ENCODE results near the gene SYTL2.

The SYTL2 gene

DNA sequence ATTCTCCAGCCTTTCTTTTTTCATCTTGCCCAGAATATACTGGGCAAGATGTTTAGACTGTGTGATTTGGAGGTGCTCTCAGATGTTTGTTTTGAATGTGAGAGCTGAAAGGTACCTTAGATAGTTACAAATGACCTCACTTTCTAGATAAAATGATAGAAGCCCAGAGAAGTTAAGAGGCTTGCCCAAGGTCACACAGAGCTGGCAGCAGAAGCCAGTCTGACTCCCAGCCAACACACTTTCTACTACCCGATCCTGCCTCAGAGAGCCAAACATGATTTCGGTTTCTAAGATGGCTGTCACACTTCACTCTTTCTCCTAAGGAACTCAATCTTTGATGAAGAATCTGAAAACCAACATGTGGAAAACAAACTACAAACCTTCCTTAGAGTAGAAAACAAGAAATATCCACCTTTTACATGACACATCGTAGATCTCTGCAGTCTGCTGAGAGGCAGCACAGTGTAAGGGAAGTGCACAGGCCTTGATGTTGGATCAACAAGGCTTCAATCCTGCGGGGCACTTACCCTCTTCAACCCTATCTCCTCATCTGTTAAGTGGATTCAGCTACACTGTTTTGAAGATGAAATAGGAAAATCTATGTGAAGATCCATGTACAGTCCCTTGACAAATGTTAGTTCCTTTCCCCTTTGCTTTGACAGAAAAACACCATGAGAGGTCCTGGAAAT lies 58.6 kb downstream of the SYTL2 start:
- TF ChIP-seq, protein P1, sequence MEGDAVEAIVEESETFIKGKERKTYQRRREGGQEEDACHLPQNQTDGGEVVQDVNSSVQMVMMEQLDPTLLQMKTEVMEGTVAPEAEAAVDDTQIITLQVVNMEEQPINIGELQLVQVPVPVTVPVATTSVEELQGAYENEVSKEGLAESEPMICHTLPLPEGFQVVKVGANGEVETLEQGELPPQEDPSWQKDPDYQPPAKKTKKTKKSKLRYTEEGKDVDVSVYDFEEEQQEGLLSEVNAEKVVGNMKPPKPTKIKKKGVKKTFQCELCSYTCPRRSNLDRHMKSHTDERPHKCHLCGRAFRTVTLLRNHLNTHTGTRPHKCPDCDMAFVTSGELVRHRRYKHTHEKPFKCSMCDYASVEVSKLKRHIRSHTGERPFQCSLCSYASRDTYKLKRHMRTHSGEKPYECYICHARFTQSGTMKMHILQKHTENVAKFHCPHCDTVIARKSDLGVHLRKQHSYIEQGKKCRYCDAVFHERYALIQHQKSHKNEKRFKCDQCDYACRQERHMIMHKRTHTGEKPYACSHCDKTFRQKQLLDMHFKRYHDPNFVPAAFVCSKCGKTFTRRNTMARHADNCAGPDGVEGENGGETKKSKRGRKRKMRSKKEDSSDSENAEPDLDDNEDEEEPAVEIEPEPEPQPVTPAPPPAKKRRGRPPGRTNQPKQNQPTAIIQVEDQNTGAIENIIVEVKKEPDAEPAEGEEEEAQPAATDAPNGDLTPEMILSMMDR (IDR thresholded peaks at IDR 0.05; ENCODE audit: low read depth, low read length, missing control alignments) = no peak
- in situ Hi-C loops (cut with HindIII; ENCODE audit: low sequenced_read_pairs) = no loop called here
- no peak for DNase-seq (ENCODE audit: low read depth)
- no peak overlapping the region for H3K4me3 ChIP-seq (ENCODE audit: low read depth, low read length)

DNA sequence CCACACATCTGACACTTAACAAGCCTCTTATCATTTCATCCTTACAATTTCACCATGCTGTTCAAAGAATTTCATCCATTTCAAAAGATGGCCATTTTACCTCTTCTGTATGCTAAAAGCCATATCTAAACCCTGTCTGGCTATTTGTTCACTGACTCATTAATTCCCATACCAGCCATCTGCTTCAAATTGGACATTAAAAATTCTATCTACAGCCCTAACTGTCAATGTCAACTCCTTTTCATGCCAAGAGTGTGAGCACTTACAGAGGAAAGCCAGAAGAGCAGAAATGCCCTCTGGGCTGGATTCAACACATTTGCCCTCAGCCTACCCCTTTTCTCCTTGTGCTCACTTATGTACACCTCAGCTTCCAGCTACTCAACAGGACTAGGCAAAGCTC lies 59.2 kb downstream of the SYTL2 start:
- no peak for DNase-seq (ENCODE audit: low read depth)
- in situ Hi-C loops (cut with HindIII; ENCODE audit: low sequenced_read_pairs) = no loop called here

DNA sequence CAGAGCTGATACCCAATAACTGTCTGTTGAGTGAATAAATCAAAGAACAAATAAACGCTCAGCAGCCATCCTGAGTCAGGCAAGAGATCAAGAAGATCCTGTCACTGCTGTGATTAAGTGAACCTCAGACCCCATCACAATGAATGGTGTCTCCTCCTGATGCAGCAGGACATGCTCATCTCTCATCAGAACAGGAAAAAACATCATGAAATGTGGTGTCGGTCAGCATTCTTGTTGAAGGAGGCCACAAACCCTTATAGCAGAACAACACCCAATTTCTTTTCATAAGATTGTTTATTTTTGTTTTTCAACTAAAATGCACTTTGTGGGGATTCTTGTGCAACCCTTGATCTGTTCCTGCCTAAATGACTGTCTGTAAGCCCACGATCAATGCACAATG lies 60.3 kb downstream of the SYTL2 start:
- in situ Hi-C loops (cut with HindIII; ENCODE audit: low sequenced_read_pairs) = no loop called here
- no peak for DNase-seq (ENCODE audit: low read depth)
- TF ChIP-seq, protein P1 (IDR thresholded peaks at IDR 0.05; ENCODE audit: low read depth, low read length, missing control alignments) = no peak
- H3K4me3 ChIP-seq (ENCODE audit: low read depth, low read length) = no peak overlapping the region

More for the DNA sequence above, 59.2 kb downstream of the SYTL2 start:
- TF ChIP-seq, protein P1 (IDR thresholded peaks at IDR 0.05; ENCODE audit: low read depth, low read length, missing control alignments) = no peak
- H3K4me3 ChIP-seq (ENCODE audit: low read depth, low read length) = no peak overlapping the region

DNA sequence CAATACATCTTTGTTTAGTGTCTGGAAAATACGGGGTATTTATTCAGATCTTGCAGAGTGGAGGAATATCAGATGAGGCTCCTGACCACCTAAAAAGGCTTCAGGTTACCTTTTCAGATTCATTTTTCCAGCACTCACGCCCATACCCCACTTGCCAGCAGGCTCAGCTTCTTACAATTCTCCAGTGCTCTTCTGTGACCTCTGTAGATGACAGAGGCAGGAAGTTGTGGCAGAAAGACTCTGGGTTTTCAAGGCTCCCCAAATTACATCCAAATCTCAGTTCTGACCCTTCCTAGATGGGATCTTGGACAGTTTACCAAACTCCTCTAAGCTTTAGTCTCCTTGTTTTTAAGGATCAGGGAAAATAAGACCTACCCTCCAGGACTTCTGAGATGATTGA lies 61.1 kb downstream of the SYTL2 start:
- in situ Hi-C loops (cut with HindIII; ENCODE audit: low sequenced_read_pairs) = no loop called here
- no peak for DNase-seq (ENCODE audit: low read depth)
- H3K4me3 ChIP-seq (ENCODE audit: low read depth, low read length) = no peak overlapping the region
- TF ChIP-seq, protein P1 (IDR thresholded peaks at IDR 0.05; ENCODE audit: low read depth, low read length, missing control alignments) = no peak

DNA sequence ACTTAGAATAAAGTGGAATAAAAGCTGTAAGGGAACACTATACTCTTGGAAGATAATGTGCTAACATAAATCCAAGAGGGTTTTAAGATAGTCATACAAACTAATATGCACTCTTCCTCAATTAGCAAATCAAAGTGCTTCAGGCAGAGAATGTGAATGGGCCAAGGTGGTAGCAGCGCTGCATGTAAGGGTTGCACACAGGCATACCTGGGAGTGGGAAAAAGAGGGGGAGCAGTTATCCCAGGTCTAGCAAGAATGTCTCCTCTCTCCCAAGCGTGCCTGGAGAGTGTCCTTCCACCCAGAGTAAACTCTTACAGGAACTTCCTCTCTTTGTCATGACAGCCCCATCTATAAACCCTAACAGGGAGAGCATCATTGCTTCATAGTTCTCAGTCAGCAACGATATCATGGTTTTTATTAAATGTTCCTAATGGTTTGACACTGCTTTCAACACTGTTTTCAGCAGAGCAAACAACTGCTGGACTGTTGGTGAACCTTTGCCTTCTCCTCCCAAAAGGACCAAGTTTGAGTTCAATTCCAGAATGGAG lies 61.6 kb downstream of the SYTL2 start:
- no peak for DNase-seq (ENCODE audit: low read depth)
- no peak overlapping the region for H3K4me3 ChIP-seq (ENCODE audit: low read depth, low read length)

DNA sequence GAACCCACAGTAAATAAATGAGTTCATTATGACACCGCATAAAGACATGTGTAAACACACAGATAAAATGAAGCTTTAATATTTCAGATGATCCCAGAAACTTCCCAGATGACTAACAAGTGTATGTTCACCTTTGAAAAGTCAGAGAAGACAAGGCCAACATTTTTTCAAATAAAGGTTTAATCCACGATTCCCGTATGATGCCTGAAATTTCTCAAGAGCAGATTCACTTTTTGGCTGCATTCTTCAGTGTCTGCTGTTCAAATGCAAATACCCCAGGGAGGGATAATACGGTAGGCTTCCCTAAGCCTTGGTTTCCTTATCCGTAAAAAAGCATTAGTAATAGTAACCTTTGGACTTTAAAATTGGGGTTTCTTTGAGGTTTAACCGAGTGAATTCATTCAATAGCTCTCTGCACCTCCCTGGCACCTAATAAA lies 62.5 kb downstream of the SYTL2 start:
- DNase-seq (ENCODE audit: low read depth) = no peak
- in situ Hi-C loops (cut with HindIII; ENCODE audit: low sequenced_read_pairs) = no loop called here
- TF ChIP-seq, protein P1 (IDR thresholded peaks at IDR 0.05; ENCODE audit: low read depth, low read length, missing control alignments) = no peak

More for the DNA sequence above, 61.6 kb downstream of the SYTL2 start:
- in situ Hi-C loops (cut with HindIII; ENCODE audit: low sequenced_read_pairs) = no loop called here
- TF ChIP-seq, protein P1 (IDR thresholded peaks at IDR 0.05; ENCODE audit: low read depth, low read length, missing control alignments) = no peak

More for the DNA sequence above, 62.5 kb downstream of the SYTL2 start:
- no peak overlapping the region for H3K4me3 ChIP-seq (ENCODE audit: low read depth, low read length)

Data from astrocyte of the cerebellum (primary cell).